Measurements from ENCODE around the gene STK38. TPM values are rescaled to one million over a fixed set of nuclear protein-coding genes. Genes with fewer than 3 reads are reported as not detected.
"Not testable (repeated sequence)": the region's sequence is repeated elsewhere in the genome, so short reads cannot be mapped to it uniquely, and the experiment has no call there.

STK38 gene
- total RNA-seq, 2 experiments from 2014 or later, result 24.0 to 27.0 TPM

GRCh38 chr6:36484736-36485135, 62.5 kb downstream of the STK38 start:
- POLR2A ChIA-PET, result no interaction called here
- Mint-ChIP-seq H3K36me3 (ENCODE audit: low read depth) (peaks cover 54% of the 10 kb centered on the region), H3K4me1 (no peaks in the 10 kb centered on the region)

DNA sequence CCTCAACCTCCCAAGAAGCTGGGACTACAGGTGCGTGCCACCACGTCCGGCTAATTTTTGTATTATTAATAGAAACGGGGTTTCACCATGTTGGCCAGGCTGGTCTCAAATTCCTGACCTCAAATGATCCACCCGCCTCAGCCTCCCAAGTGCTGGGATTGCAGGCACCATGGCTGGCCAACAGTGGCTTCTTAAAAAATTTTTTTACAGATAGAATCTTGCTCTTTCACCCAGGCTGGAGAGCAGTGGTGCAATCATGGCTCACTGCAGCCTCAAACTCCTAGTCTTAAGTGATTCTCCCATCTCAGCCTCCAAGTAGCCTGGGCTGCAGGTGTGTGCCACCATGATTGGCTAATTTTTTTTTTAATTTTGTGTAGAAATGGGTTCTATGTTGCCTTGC, 64.0 kb downstream of the STK38 start:
- intact Hi-C loops (cut with DNase I, micrococcal nuclease); H3K4me3 Mint-ChIP-seq; ATAC-seq; H3K4me1 Mint-ChIP-seq; H3K9me3 Mint-ChIP-seq (ENCODE audit: low read depth); POLR2A ChIA-PET; H3K27ac Mint-ChIP-seq; CTCF ChIA-PET; DNase-seq; H3K27me3 Mint-ChIP-seq: not testable (repeated sequence)
- peaks cover 60% of the 10 kb centered on the region for H3K36me3 Mint-ChIP-seq (ENCODE audit: low read depth)

More at GRCh38 chr6:36484736-36485135, 62.5 kb downstream of the STK38 start:
- CTCF ChIA-PET, result interaction anchor here (1.0 to 1.8 kb wide), 4 partner anchors 14 to 344 kb away, joined by 3 to 4 read pairs (median 4); no protein-coding TSS in a partner anchor
- DNase-seq (no peak), ATAC-seq (no peak)
- Mint-ChIP-seq H3K4me3 (no peak overlapping the region), H3K27me3 (no peaks in the 10 kb centered on the region), H3K27ac (no peak overlapping the region), H3K9me3 (ENCODE audit: low read depth) (no peaks in the 10 kb centered on the region)
- intact Hi-C loops (cut with DNase I, micrococcal nuclease), result no loop called here

- DNase-seq, result no peak
- Mint-ChIP-seq H3K27ac (no peak overlapping the region), H3K9me3 (ENCODE audit: low read depth) (no peaks in the 10 kb centered on the region), H3K27me3 (no peaks in the 10 kb centered on the region), H3K4me3 (no peak overlapping the region), H3K4me1 (peaks cover 12% of the 10 kb centered on the region), H3K36me3 (ENCODE audit: low read depth) (peaks cover 38% of the 10 kb centered on the region)
- no peak for ATAC-seq
- intact Hi-C loops (cut with DNase I, micrococcal nuclease), result no loop called here
- POLR2A ChIA-PET, result interaction anchor here (0.6 kb wide), 1 partner anchor 230 kb away, joined by 3 read pairs; no protein-coding TSS in a partner anchor
- CTCF ChIA-PET, result interaction anchor here (0.6 to 0.8 kb wide), 2 partner anchors 56 to 197 kb away, joined by 3 to 4 read pairs; no protein-coding TSS in a partner anchor
These were observed 68.0 kb downstream of the STK38 start for GRCh38 chr6:36479256-36479655.

GRCh38 chr6:36478051-36478526, 69.2 kb downstream of the STK38 start:
- ChIA-PET CTCF (interaction anchor here (0.6 to 1.5 kb wide), 4 partner anchors 8 to 98 kb away, joined by 3 to 5 read pairs (median 3); no protein-coding TSS in a partner anchor), POLR2A (interaction anchor here (0.5 kb wide), 2 partner anchors 37 to 160 kb away, joined by 3 read pairs; no protein-coding TSS in a partner anchor)
- Mint-ChIP-seq H3K4me3 (no peak overlapping the region), H3K9me3 (ENCODE audit: low read depth) (no peaks in the 10 kb centered on the region), H3K36me3 (ENCODE audit: low read depth) (peaks cover 32% of the 10 kb centered on the region), H3K27me3 (no peaks in the 10 kb centered on the region), H3K4me1 (peaks cover 12% of the 10 kb centered on the region), H3K27ac (no peak overlapping the region)
- ATAC-seq (no peak), DNase-seq (no peak)
- intact Hi-C loops (cut with DNase I, micrococcal nuclease), result no loop called here

DNA sequence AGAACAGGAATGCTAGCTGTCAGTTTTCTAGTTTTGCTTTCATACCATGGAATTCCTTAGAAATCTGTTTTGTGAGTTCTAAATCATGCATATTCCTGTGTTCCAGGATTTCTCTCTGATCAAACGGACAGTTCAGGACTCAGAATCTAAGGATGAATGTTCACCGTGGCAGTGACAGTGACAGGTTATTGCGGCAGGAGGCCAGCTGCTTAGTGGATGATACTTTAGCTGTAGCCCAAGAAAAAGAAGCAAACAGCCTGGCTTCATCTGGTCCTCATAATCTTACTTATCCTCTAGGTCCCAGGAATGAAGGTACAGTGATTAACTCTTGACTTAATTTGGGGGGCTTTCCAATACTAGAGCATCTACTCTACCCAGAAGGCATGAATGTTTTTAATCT, 77.3 kb downstream of the STK38 start:
- POLR2A ChIA-PET, result interaction anchor here (0.5 kb wide), 1 partner anchor 35 kb away, joined by 7 read pairs; no protein-coding TSS in a partner anchor
- Mint-ChIP-seq H3K4me1 (peaks cover 5% of the 10 kb centered on the region), H3K27ac (peak overlapping the region; percentile 13), H3K4me3 (no peak overlapping the region), H3K36me3 (ENCODE audit: low read depth) (peaks cover 15% of the 10 kb centered on the region), H3K27me3 (no peaks in the 10 kb centered on the region), H3K9me3 (ENCODE audit: low read depth) (no peaks in the 10 kb centered on the region)
- CTCF ChIA-PET, result interaction anchor here (0.8 kb wide), 1 partner anchor 8 kb away, joined by 3 read pairs; no protein-coding TSS in a partner anchor
- ATAC-seq, result no peak
- DNase-seq, result no peak
- intact Hi-C loops (cut with DNase I, micrococcal nuclease), result no loop called here

DNA sequence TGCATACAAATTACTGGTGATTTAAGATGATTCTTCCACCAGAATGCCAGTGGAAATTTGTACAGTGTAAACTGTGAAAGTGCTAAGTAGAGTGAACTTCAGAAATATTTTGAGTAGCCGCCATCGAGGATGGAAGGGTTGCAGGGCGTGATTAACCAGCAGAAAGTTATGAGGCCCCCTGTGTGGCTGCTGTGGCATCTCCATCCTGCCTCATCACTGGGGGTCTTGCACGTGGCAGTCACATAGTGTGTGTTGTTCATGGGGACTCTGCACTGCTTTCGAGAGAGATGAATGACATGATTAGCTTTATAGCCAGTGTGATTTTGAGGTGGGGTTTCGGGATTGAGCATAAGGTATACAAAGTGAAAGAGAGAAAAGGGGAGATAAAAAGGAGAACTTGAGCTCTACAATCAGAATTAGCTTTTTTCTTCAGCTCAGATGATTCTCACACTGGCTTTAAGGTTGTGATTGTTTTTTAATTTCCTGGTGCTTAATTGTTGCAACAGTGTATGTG, 78.1 kb downstream of the STK38 start:
- Mint-ChIP-seq H3K4me1 (peaks cover 5% of the 10 kb centered on the region), H3K27me3 (no peaks in the 10 kb centered on the region), H3K9me3 (ENCODE audit: low read depth) (no peaks in the 10 kb centered on the region), H3K27ac (no peak overlapping the region), H3K36me3 (ENCODE audit: low read depth) (peaks cover 11% of the 10 kb centered on the region), H3K4me3 (no peak overlapping the region)
- ATAC-seq (no peak), DNase-seq (no peak)
- CTCF ChIA-PET, result no interaction called here
- intact Hi-C loops (cut with DNase I, micrococcal nuclease), result no loop called here
- POLR2A ChIA-PET, result no interaction called here

GRCh38 chr6:36467625-36468024, 79.7 kb downstream of the STK38 start:
- H3K36me3 Mint-ChIP-seq (ENCODE audit: low read depth), result peaks cover 13% of the 10 kb centered on the region
- no peak for ATAC-seq
- H3K4me1 Mint-ChIP-seq, result peaks cover 12% of the 10 kb centered on the region
- intact Hi-C loops (cut with DNase I, micrococcal nuclease), result no loop called here
- POLR2A ChIA-PET, result no interaction called here
- no peaks in the 10 kb centered on the region for H3K27me3 Mint-ChIP-seq
- H3K9me3 Mint-ChIP-seq (ENCODE audit: low read depth), result no peaks in the 10 kb centered on the region
- no peak overlapping the region for H3K4me3 Mint-ChIP-seq
- CTCF ChIA-PET, result no interaction called here
- DNase-seq, result no peak
- H3K27ac Mint-ChIP-seq, result no peak overlapping the region

DNA sequence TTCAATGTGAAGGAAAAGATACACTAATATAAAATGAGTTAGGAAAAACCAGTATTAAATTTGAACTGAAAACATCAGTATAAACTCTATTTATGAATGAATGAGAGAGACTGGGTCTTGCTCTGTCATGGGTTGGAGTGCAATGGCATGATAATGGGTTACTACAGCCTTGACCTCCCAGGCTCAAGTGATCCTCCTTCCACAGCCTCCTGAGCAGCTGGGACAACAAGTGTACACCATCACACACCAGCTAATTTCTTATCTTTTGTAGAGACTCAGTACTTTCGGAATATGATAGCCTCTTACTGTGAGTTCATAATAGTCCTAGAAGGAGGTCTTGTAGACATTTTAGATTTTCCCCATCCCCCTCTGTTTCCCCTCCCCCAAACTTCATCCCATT, 83.0 kb downstream of the STK38 start:
- Mint-ChIP-seq H3K4me3 (no peak overlapping the region), H3K27ac (no peak overlapping the region), H3K27me3 (no peaks in the 10 kb centered on the region), H3K36me3 (ENCODE audit: low read depth) (peaks cover 19% of the 10 kb centered on the region), H3K9me3 (ENCODE audit: low read depth) (no peaks in the 10 kb centered on the region), H3K4me1 (peaks cover 24% of the 10 kb centered on the region)
- no peak for ATAC-seq
- ChIA-PET CTCF (interaction anchor here (1.0 kb wide), 1 partner anchor 14 kb away, joined by 3 read pairs; no protein-coding TSS in a partner anchor), POLR2A (no interaction called here)
- intact Hi-C loops (cut with DNase I, micrococcal nuclease), result no loop called here
- no peak for DNase-seq

GRCh38 chr6:36463676-36464075, 83.6 kb downstream of the STK38 start:
- ChIA-PET POLR2A (interaction anchor here (0.6 kb wide), 1 partner anchor 32 kb away, joined by 4 read pairs; no protein-coding TSS in a partner anchor), CTCF (interaction anchor here (1.0 kb wide), 1 partner anchor 14 kb away, joined by 3 read pairs; no protein-coding TSS in a partner anchor)
- peaks cover 21% of the 10 kb centered on the region for H3K4me1 Mint-ChIP-seq
- H3K9me3 Mint-ChIP-seq (ENCODE audit: low read depth), result no peaks in the 10 kb centered on the region
- no peak overlapping the region for H3K27ac Mint-ChIP-seq
- DNase-seq (no peak), ATAC-seq (no peak)
- no peak overlapping the region for H3K4me3 Mint-ChIP-seq
- peaks cover 19% of the 10 kb centered on the region for H3K36me3 Mint-ChIP-seq (ENCODE audit: low read depth)
- intact Hi-C loops (cut with DNase I, micrococcal nuclease), result no loop called here
- no peaks in the 10 kb centered on the region for H3K27me3 Mint-ChIP-seq

DNA sequence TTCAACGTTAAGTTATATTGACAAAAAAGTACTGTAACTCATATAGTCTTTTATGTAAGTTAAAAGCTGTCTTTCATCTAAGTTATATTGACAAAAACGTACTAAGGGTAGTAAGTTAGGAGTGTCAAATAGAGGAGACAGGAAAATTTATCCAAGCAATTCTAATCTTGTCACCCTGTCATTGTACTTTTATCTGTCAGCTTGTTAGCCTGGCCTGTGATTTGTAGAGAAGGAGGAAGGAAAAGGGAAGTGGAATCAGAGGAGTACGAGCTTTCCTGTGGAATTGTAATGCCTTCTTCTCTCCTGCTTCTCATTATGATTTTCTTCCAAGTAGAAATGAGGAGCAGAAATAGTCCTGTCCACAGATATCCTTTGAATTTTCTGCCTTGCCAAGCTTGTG, 85.6 kb downstream of the STK38 start:
- no peaks in the 10 kb centered on the region for H3K27me3 Mint-ChIP-seq
- peaks cover 21% of the 10 kb centered on the region for H3K36me3 Mint-ChIP-seq (ENCODE audit: low read depth)
- intact Hi-C loops (cut with DNase I, micrococcal nuclease), result no loop called here
- peaks cover 25% of the 10 kb centered on the region for H3K4me1 Mint-ChIP-seq
- no peaks in the 10 kb centered on the region for H3K9me3 Mint-ChIP-seq (ENCODE audit: low read depth)
- H3K4me3 Mint-ChIP-seq, result no peak overlapping the region
- ATAC-seq (no peak), DNase-seq (no peak)
- H3K27ac Mint-ChIP-seq, result no peak overlapping the region
- CTCF ChIA-PET, result interaction anchor here (0.8 kb wide), 1 partner anchor 54 kb away, joined by 3 read pairs; no protein-coding TSS in a partner anchor
- POLR2A ChIA-PET, result interaction anchor here (0.6 kb wide), 1 partner anchor 144 kb away, joined by 3 read pairs; no protein-coding TSS in a partner anchor

- intact Hi-C loops (cut with DNase I, micrococcal nuclease), result no loop called here
These were observed 86.4 kb downstream of the STK38 start for GRCh38 chr6:36460916-36461315.

DNA sequence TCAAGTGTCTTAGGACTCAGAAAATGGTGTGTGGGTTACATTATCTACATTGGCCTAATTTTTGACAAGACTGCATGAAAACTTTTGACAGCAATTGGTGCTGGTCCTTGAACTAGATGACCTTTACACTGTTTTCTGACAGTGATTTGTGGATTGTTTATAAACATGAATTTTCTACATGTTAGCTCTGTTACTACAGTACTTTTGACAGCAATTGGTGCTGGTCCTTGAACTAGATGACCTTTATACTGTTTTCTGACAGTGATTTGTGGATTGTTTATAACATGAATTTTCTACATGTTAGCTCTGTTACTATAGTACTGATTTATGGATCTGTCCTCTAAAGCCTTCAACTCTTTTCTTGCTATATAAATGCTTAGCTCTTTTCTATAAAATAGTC, 87.8 kb downstream of the STK38 start:
- peaks cover 22% of the 10 kb centered on the region for H3K36me3 Mint-ChIP-seq (ENCODE audit: low read depth)
- ChIA-PET POLR2A (interaction anchor here (0.7 kb wide), 1 partner anchor 9 kb away, joined by 4 read pairs; no protein-coding TSS in a partner anchor), CTCF (interaction anchor here (1.1 kb wide), 1 partner anchor 36 kb away, joined by 3 read pairs; no protein-coding TSS in a partner anchor)
- H3K27ac Mint-ChIP-seq, result no peak overlapping the region
- no peaks in the 10 kb centered on the region for H3K9me3 Mint-ChIP-seq (ENCODE audit: low read depth)
- no peaks in the 10 kb centered on the region for H3K27me3 Mint-ChIP-seq
- DNase-seq (no peak), ATAC-seq (no peak)
- no peak overlapping the region for H3K4me3 Mint-ChIP-seq
- intact Hi-C loops (cut with DNase I, micrococcal nuclease), result no loop called here
- H3K4me1 Mint-ChIP-seq, result peaks cover 24% of the 10 kb centered on the region

More at GRCh38 chr6:36460916-36461315, 86.4 kb downstream of the STK38 start:
- Mint-ChIP-seq H3K27ac (no peak overlapping the region), H3K9me3 (ENCODE audit: low read depth) (no peaks in the 10 kb centered on the region), H3K36me3 (ENCODE audit: low read depth) (peaks cover 21% of the 10 kb centered on the region), H3K27me3 (no peaks in the 10 kb centered on the region), H3K4me3 (no peak overlapping the region), H3K4me1 (peaks cover 25% of the 10 kb centered on the region)
- ChIA-PET CTCF (interaction anchor here (0.8 kb wide), 1 partner anchor 54 kb away, joined by 3 read pairs; no protein-coding TSS in a partner anchor), POLR2A (no interaction called here)
- DNase-seq, result no peak
- ATAC-seq, result no peak

All from activated CD4-positive, alpha-beta T cell treated with anti-CD3 and anti-CD28 coated beads for 36 hours (primary cell).